Fibroblast of lung (primary cell): ENCODE results near the gene RAB25.

Experiments used
- EZH2 ChIP-seq: IDR thresholded peaks from 2 replicates; pipeline ENCODE4 v1.5.1; 2012; ENCODE audit warnings: low read length, control low read depth, mild to moderate bottlenecking; ENCODE audit errors: missing control alignments
- TF ChIP-seq, protein P1 (sequence below), 2 donors: IDR thresholded peaks in 1 of 2; conservative IDR thresholded peaks in 1 of 2; 1 replicate in 1 of 2; 2 replicates in 1 of 2; pipeline ENCODE4 v1.5.1; 2011 to 2012; ENCODE audit warnings: low read length in 2 of 2, control low read depth in 1 of 2, inconsistent platforms in 1 of 2, low read depth in 1 of 2, mild to moderate bottlenecking in 1 of 2

DNA sequence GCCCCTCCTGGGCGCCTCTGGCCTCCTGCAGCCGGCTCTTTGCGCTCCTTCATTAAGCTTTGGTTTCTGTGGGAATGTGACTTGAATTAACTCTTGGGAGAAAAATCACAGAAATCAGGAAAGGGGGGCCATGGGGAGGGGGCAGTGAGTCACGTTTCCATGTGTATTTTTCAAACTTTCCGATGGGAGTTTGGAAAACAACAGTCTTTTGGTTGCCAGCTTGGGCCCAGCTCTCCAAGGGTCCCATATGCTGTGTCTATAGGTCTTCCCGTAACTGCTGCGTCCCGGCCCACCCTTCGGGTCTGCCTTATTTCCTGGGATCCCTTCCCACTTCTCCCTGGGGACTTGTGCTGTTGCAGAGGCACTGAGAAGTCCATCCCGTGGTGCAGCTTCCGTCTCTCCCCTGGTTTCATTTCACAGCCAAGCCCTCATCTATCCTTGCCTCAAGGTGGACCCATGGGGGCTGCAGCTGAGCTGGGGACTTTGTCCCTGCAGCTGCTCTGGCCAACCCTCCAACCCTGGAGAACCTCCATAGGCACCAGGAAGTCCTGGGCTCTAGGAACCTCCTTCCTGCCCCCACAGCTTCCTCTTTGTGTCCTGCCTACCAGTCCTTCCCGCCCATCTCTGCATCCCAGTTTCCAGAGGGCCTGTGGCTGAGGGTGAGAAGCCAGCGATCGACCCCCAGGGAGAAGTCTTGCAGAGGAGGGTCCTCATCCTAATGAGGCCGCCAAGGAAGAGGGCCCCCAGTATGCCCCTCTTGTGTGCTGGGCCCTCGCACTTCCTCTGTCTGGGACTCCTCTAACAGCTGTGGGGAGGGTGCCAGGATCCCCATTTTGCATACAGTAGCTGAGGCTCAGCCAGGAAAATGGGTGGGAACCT is 41.9 kb downstream of the RAB25 start:
- TF ChIP-seq, protein P1, sequence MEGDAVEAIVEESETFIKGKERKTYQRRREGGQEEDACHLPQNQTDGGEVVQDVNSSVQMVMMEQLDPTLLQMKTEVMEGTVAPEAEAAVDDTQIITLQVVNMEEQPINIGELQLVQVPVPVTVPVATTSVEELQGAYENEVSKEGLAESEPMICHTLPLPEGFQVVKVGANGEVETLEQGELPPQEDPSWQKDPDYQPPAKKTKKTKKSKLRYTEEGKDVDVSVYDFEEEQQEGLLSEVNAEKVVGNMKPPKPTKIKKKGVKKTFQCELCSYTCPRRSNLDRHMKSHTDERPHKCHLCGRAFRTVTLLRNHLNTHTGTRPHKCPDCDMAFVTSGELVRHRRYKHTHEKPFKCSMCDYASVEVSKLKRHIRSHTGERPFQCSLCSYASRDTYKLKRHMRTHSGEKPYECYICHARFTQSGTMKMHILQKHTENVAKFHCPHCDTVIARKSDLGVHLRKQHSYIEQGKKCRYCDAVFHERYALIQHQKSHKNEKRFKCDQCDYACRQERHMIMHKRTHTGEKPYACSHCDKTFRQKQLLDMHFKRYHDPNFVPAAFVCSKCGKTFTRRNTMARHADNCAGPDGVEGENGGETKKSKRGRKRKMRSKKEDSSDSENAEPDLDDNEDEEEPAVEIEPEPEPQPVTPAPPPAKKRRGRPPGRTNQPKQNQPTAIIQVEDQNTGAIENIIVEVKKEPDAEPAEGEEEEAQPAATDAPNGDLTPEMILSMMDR (conservative IDR thresholded peaks at IDR 0.05 in 1 of 2, IDR thresholded peaks at IDR 0.05 in 1 of 2; ENCODE audit: low read depth in 1 of 2, low read length in 2 of 2), result no peak
- TF ChIP-seq EZH2, result no peak
